HEK293T (cell line): ENCODE results near the gene BTBD9.

Experiments
- CTCF ChIA-PET: fragments of 350-600 bp; formaldehyde crosslinking; extraction: SDS; loops from one replicate; lab custom pipeline; 2021; ENCODE audit warnings: antibody characterized with exemption, inconsistent platforms; lab: Yijun Ruan, JAX
- POLR2A ChIA-PET: fragments of 350-600 bp; formaldehyde crosslinking; extraction: SDS; loops from one replicate; lab custom pipeline; 2020; ENCODE audit warnings: antibody characterized with exemption, inconsistent platforms; lab: Yijun Ruan, JAX
- DNase-seq: peaks from one replicate; pipeline ENCODE4 v3.0.0; 2012; ENCODE audit warnings: mixed read lengths; ENCODE audit errors: extremely low spot score
- ARNT ChIP-seq: fragments of 450-650 bp; IDR thresholded peaks from 2 replicates; pipeline ENCODE4 v1.6.1; 2017; ENCODE audit warnings: mild to moderate bottlenecking
- BHLHE40 ChIP-seq: fragments of 450-650 bp; IDR thresholded peaks from 2 replicates; pipeline ENCODE4 v1.6.1; 2016; ENCODE audit warnings: mild to moderate bottlenecking, moderate library complexity, borderline replicate concordance
- CTBP1 ChIP-seq: fragments of 450-650 bp; IDR thresholded peaks from 2 replicates; pipeline ENCODE4 v1.6.1; 2016; ENCODE audit warnings: borderline replicate concordance
- ELF4 ChIP-seq: fragments of 450-650 bp; IDR thresholded peaks from 2 replicates; pipeline ENCODE4 v1.6.1; 2017; ENCODE audit warnings: antibody characterized with exemption
- FOXA1 ChIP-seq: fragments of 450-650 bp; IDR thresholded peaks from 2 replicates; pipeline ENCODE4 v1.6.1; 2016; ENCODE audit warnings: mild to moderate bottlenecking
- FOXK2 ChIP-seq: fragments of 450-650 bp; IDR thresholded peaks from 2 replicates; pipeline ENCODE4 v1.6.1; 2016; ENCODE audit warnings: mild to moderate bottlenecking
- FOXM1 ChIP-seq: fragments of 450-650 bp; IDR thresholded peaks from 2 replicates; pipeline ENCODE4 v1.6.1; 2017; ENCODE audit warnings: mild to moderate bottlenecking, borderline replicate concordance
- HDGF ChIP-seq: fragments of 450-650 bp; IDR thresholded peaks from 2 replicates; pipeline ENCODE4 v1.6.1; 2017; ENCODE audit warnings: antibody characterized with exemption, borderline replicate concordance
- L3MBTL2 ChIP-seq: fragments of 450-650 bp; conservative IDR thresholded peaks from 2 replicates; pipeline ENCODE4 v1.6.1; 2016; ENCODE audit warnings: mild to moderate bottlenecking
- LEF1 ChIP-seq: fragments of 450-650 bp; IDR thresholded peaks from 2 replicates; pipeline ENCODE4 v1.6.1; 2017; ENCODE audit warnings: mild to moderate bottlenecking, borderline replicate concordance
- NFRKB ChIP-seq: fragments of 450-650 bp; IDR thresholded peaks from 2 replicates; pipeline ENCODE4 v1.6.1; 2016; ENCODE audit warnings: mild to moderate bottlenecking, moderate library complexity
- PKNOX1 ChIP-seq: fragments of 450-650 bp; IDR thresholded peaks from 2 replicates; pipeline ENCODE4 v1.6.1; 2016
- SP1 ChIP-seq: fragments of 450-650 bp; IDR thresholded peaks from 2 replicates; pipeline ENCODE4 v1.6.1; 2017
- SUZ12 ChIP-seq: fragments of 450-650 bp; IDR thresholded peaks from 2 replicates; pipeline ENCODE4 v1.6.1; 2016; ENCODE audit warnings: mild to moderate bottlenecking
- TARDBP ChIP-seq: fragments of 450-650 bp; IDR thresholded peaks from 2 replicates; pipeline ENCODE4 v1.6.1; 2016
- ZNF384 ChIP-seq: fragments of 450-650 bp; IDR thresholded peaks from 2 replicates; pipeline ENCODE4 v1.6.1; 2016

BTBD9 gene

GRCh38 chr6:38413102-38413800 lies 226.5 kb downstream of the BTBD9 start:
- DNase-seq, result no peak
- TF ChIP-seq LEF1 (no peak), CTBP1 (no peak), SUZ12 (no peak), FOXK2 (no peak)
- CTCF ChIA-PET, result no interaction called here
- POLR2A ChIA-PET, result no interaction called here

- POLR2A ChIA-PET, result no interaction called here
- TF ChIP-seq FOXM1 (no peak), TARDBP (no peak), FOXK2 (no peak), SUZ12 (no peak), SP1 (no peak), ARNT (no peak), ZNF384 (no peak), FOXA1 (no peak), NFRKB (no peak), ELF4 (no peak)
- no peak for DNase-seq
- CTCF ChIA-PET, result no interaction called here
These were observed 232.5 kb downstream of the BTBD9 start for GRCh38 chr6:38407192-38407591.

GRCh38 chr6:38406096-38406495 lies 233.6 kb downstream of the BTBD9 start:
- POLR2A ChIA-PET, result no interaction called here
- TF ChIP-seq ZNF384, result no peak
- TF ChIP-seq FOXM1, result no peak
- TF ChIP-seq LEF1, result no peak
- no peak for TF ChIP-seq ARNT
- no peak for TF ChIP-seq HDGF
- no peak for TF ChIP-seq NFRKB
- no peak for TF ChIP-seq ELF4
- TF ChIP-seq CTBP1, result no peak
- TF ChIP-seq FOXK2, result no peak
- TF ChIP-seq SUZ12, result no peak
- TF ChIP-seq FOXA1, result no peak
- no peak for TF ChIP-seq L3MBTL2
- TF ChIP-seq BHLHE40, result no peak
- no peak for TF ChIP-seq TARDBP
- no peak for TF ChIP-seq PKNOX1
- no peak for TF ChIP-seq SP1
- DNase-seq, result no peak
- CTCF ChIA-PET, result no interaction called here

GRCh38 chr6:38404900-38405556 lies 234.7 kb downstream of the BTBD9 start:
- POLR2A ChIA-PET, result no interaction called here
- TF ChIP-seq ARNT (no peak), FOXK2 (no peak), TARDBP (no peak), FOXM1 (no peak), ELF4 (no peak), HDGF (no peak), LEF1 (no peak), CTBP1 (no peak)
- CTCF ChIA-PET, result interaction anchor here (1.2 kb wide), 1 partner anchor 41 kb away, joined by 3 read pairs; no protein-coding TSS in a partner anchor
- no peak for DNase-seq

GRCh38 chr6:38404355-38404754 lies 235.4 kb downstream of the BTBD9 start:
- CTCF ChIA-PET, result no interaction called here
- POLR2A ChIA-PET, result no interaction called here
- no peak for DNase-seq
- TF ChIP-seq ARNT (no peak), ZNF384 (no peak), NFRKB (no peak), LEF1 (no peak), ELF4 (no peak), FOXA1 (no peak), L3MBTL2 (no peak), PKNOX1 (no peak), FOXK2 (no peak), TARDBP (no peak)

GRCh38 chr6:38403548-38403947 lies 236.2 kb downstream of the BTBD9 start:
- ChIA-PET CTCF (no interaction called here), POLR2A (no interaction called here)
- no peak for DNase-seq
- TF ChIP-seq SUZ12 (no peak), HDGF (no peak), PKNOX1 (no peak), TARDBP (no peak), L3MBTL2 (no peak), CTBP1 (no peak), SP1 (no peak), FOXM1 (no peak), ELF4 (no peak), NFRKB (no peak), FOXA1 (no peak), ARNT (no peak), LEF1 (no peak), FOXK2 (no peak), BHLHE40 (no peak)
